Retinal pigment epithelial cell (primary cell): ENCODE results near the gene AHCYL1.

Source experiments
- DNase-seq: peaks from one replicate; pipeline ENCODE4 v3.0.0-alpha.2; 2010; ENCODE audit warnings: low read depth
- H3K4me3 ChIP-seq: 2 replicates; pipeline ENCODE4 v1.5.1; 2011; ENCODE audit warnings: mild to moderate bottlenecking, low read length, control low read depth, moderate library complexity
- TF ChIP-seq, protein P1 (sequence below): conservative IDR thresholded peaks from 2 replicates; pipeline ENCODE4 v1.5.1; 2011; ENCODE audit warnings: low read depth, low read length, control low read depth, inconsistent platforms

Gene AHCYL1

DNA sequence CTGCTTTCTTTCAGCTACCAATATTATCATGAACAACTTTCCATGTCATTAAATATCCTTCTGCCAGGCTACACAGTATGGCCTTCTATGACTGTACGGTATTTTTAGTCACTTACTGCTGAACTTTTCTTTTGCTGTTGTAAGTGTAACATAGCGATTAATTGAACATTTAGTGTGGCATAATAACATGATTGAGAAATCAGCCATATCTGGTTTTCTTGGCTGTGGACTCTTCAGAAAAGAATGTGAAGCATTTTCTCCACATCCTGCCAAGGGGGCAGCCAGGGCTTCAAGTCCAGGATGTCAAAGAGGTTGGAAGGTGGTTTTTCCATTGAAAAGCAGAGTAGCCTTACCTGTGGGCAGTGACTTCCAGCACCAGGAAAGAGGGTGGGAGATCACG lies 8.8 kb upstream of the AHCYL1 start:
- TF ChIP-seq, protein P1, sequence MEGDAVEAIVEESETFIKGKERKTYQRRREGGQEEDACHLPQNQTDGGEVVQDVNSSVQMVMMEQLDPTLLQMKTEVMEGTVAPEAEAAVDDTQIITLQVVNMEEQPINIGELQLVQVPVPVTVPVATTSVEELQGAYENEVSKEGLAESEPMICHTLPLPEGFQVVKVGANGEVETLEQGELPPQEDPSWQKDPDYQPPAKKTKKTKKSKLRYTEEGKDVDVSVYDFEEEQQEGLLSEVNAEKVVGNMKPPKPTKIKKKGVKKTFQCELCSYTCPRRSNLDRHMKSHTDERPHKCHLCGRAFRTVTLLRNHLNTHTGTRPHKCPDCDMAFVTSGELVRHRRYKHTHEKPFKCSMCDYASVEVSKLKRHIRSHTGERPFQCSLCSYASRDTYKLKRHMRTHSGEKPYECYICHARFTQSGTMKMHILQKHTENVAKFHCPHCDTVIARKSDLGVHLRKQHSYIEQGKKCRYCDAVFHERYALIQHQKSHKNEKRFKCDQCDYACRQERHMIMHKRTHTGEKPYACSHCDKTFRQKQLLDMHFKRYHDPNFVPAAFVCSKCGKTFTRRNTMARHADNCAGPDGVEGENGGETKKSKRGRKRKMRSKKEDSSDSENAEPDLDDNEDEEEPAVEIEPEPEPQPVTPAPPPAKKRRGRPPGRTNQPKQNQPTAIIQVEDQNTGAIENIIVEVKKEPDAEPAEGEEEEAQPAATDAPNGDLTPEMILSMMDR: no peak
- H3K4me3 ChIP-seq: no peak overlapping the region
- no peak for DNase-seq

- no peak for DNase-seq
- TF ChIP-seq, protein P1: no peak
Observed at GRCh38 chr1:109976762-109977161, 7.8 kb upstream of the AHCYL1 start.

DNA sequence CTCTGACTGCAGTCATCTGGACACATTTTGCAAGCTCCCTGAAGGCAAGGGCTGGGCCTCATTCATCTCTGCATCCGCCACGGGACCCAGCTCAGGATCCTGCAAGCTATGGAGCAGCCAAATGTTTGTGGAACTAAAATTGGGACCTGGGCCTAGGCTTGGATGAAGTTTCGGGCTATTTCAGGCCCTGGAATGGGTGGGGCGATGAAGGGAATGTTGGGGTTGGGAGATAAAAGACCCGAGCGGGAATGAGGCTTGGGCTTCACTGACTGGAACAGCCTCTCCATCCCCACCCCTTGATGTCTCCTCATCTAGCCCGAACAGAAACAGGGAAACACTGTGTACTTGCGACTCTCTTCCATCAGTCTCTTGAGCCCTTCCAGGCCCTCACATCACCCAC lies 7.3 kb upstream of the AHCYL1 start:
- no peak for DNase-seq

More at GRCh38 chr1:109976762-109977161, 7.8 kb upstream of the AHCYL1 start:
- no peak overlapping the region for H3K4me3 ChIP-seq

DNA sequence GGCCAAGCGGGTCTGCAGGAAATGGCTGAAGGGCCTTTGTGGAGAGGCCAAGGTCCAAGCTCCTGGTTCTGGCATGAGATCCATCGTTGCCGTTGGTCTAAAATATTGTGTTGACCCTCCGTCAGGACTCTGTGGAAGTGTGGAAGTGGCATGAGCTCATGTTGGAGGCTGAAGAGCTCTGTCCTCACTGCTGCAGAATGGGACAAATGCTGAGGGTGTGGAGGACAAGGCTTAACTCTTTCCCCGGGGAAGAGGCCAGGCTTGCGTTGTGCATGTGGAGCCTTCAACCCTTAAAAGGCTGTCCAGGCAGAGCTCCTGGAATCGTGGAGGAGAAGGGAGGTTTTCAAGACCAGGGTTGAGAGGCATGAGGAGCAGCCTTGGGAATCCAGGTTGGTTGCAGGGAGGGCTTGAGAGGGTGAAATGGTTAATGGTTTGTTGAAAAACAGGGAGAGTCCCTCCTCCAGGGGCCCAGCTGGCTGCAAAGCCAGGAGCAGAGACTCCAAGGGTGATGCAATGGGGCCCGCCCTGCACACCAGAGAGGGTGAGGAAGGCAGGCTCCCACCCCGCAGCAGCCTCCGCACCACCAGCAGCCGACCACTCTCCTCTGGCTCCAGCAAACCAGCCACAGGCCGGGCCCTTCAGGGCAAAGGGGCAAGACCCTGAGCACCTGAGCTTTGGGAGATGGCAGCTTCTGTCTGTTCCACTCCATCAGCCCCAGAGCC lies 6.7 kb upstream of the AHCYL1 start:
- H3K4me3 ChIP-seq: no peak overlapping the region
- DNase-seq: no peak
- TF ChIP-seq, protein P1: no peak

More for the DNA sequence above, 7.3 kb upstream of the AHCYL1 start:
- TF ChIP-seq, protein P1: no peak
- H3K4me3 ChIP-seq: no peak overlapping the region

GRCh38 chr1:109978761-109979488 lies 5.6 kb upstream of the AHCYL1 start:
- TF ChIP-seq, protein P1: no peak
- H3K4me3 ChIP-seq: no peak overlapping the region
- DNase-seq: no peak

DNA sequence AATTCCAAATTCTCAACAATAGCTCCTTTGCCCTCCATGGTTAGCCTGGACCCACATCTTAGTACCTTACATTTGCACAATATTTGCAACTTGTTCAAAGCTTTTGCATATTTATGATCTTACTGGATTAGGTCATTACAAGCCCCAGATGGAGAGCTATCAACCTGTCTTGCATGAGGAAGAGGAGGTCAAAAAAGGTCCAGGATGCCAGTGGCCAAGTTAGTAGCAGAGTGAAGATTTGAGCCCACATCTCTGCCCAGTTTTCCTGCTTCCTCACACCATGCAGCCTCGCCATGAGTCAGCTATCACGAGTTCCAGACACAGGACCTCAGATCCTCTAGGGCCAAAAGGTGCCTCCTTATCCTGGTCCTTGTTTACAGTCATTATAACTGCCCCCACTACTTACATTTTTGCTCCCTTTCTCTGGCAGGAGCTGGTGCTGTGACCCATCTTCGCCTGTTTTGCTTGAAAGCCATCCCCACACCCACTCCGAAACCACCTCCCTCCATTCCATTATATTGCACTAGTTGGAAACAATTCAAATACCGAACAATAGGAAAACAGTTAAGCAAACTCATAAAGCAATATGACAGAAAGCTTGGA lies 5.0 kb upstream of the AHCYL1 start:
- H3K4me3 ChIP-seq: no peak overlapping the region
- DNase-seq: no peak
- TF ChIP-seq, protein P1: no peak
